Cardiac muscle cell (in vitro differentiated cells and primary cell): ENCODE measurements around the gene DGUOK. TPM values are rescaled to one million over a fixed set of nuclear protein-coding genes. Genes with fewer than 3 reads are reported as not detected.
A peak's percentile ranks its signal among the peaks of the same experiment; 100 is the strongest.

Experiments used
- DNase-seq, 2 donors: peaks; one replicate each; pipeline versions ENCODE4 v3.0.0 to v3.0.0-alpha.2; 2010 to 2017; ENCODE audit warnings: low read depth in 1 of 2, low spot score in 1 of 2
- H3K27ac ChIP-seq: fragments of 200-600 bp; sonication (generic); 2 replicates; pipeline ENCODE4 v1.5.1; 2016
- H3K27me3 ChIP-seq: fragments of 200-600 bp; sonication (generic); 2 replicates; pipeline ENCODE4 v1.6.0; 2016; ENCODE audit warnings: control low read depth
- H3K36me3 ChIP-seq: fragments of 200-600 bp; sonication (generic); 2 replicates; pipeline ENCODE4 v1.5.1; 2016; ENCODE audit warnings: control low read depth
- H3K4me1 ChIP-seq: fragments of 200-600 bp; sonication (generic); 2 replicates; pipeline ENCODE4 v1.8.1; 2017; ENCODE audit warnings: low read depth, mild to moderate bottlenecking, mixed run types
- H3K4me3 ChIP-seq: fragments of 200-600 bp; sonication (generic); 2 replicates; pipeline ENCODE4 v1.5.1; 2016; ENCODE audit warnings: mild to moderate bottlenecking
- H3K9me3 ChIP-seq: fragments of 200-600 bp; sonication (generic); 2 replicates; pipeline ENCODE4 v1.5.1; 2017; ENCODE audit warnings: low read depth, mild to moderate bottlenecking, control low read depth
- polyA plus RNA-seq: library from polyadenylated mRNA; unstranded; fragments of >200 nt; fragmentation: Nextera tagmentation; extraction: Ambion mirVana; gene quantifications from 2 replicates; pipeline ENCODE4 v1.2.1, GENCODE V29; 2016
- total RNA-seq: library from RNA; depleted of rRNA; stranded (reverse); fragments of >200 nt; gene quantifications from 2 replicates; pipeline ENCODE4 v1.2.3, GENCODE V29; 2016
- TF ChIP-seq, protein P1 (sequence below): IDR thresholded peaks from 2 replicates; pipeline ENCODE4 v1.5.1; 2012; ENCODE audit warnings: low read depth, mild to moderate bottlenecking, low read length

DGUOK gene
- total and polyA plus RNA-seq, 2 experiments from 2014 or later: 51.9 to 127 TPM

DNA sequence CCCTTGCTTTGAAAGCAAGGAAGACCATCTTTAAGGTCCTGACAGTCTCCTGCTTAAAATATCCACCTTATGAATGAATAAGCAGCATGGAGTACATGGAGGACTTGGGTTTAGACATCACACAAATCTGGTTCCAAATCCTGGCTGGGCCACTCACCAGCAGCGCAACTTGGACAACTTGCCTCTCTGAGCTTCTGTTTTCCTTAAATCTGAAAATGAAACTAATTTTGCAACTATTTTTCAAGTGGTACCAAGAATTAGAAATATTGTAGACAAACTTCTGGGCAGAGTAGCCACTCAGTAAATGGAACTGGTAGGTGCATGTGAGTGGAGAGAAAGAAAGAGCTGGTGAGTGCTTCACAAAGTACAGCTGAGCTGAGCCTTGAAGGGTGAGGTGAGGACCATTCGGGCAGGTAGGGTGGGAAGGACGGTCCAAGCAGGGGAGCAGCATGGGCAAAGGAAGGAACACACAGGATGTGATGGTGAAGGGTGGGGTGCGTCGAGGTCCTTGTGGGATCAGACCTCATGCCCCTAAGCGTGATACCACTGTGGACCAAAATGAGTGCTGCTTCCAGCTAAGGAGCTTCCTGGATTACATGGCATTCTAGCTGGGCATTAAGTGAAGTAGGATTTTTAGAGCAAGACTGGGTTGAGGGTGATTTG lies 43.6 kb downstream of the DGUOK start:
- Histone ChIP-seq H3K4me1 (no peaks in the 10 kb centered on the region), H3K27ac (no peak overlapping the region), H3K9me3 (no peaks in the 10 kb centered on the region), H3K4me3 (no peak overlapping the region), H3K27me3 (peaks cover 5% of the 10 kb centered on the region), H3K36me3 (no peaks in the 10 kb centered on the region)
- TF ChIP-seq, protein P1, sequence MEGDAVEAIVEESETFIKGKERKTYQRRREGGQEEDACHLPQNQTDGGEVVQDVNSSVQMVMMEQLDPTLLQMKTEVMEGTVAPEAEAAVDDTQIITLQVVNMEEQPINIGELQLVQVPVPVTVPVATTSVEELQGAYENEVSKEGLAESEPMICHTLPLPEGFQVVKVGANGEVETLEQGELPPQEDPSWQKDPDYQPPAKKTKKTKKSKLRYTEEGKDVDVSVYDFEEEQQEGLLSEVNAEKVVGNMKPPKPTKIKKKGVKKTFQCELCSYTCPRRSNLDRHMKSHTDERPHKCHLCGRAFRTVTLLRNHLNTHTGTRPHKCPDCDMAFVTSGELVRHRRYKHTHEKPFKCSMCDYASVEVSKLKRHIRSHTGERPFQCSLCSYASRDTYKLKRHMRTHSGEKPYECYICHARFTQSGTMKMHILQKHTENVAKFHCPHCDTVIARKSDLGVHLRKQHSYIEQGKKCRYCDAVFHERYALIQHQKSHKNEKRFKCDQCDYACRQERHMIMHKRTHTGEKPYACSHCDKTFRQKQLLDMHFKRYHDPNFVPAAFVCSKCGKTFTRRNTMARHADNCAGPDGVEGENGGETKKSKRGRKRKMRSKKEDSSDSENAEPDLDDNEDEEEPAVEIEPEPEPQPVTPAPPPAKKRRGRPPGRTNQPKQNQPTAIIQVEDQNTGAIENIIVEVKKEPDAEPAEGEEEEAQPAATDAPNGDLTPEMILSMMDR: no peak
- no peak for DNase-seq

DNA sequence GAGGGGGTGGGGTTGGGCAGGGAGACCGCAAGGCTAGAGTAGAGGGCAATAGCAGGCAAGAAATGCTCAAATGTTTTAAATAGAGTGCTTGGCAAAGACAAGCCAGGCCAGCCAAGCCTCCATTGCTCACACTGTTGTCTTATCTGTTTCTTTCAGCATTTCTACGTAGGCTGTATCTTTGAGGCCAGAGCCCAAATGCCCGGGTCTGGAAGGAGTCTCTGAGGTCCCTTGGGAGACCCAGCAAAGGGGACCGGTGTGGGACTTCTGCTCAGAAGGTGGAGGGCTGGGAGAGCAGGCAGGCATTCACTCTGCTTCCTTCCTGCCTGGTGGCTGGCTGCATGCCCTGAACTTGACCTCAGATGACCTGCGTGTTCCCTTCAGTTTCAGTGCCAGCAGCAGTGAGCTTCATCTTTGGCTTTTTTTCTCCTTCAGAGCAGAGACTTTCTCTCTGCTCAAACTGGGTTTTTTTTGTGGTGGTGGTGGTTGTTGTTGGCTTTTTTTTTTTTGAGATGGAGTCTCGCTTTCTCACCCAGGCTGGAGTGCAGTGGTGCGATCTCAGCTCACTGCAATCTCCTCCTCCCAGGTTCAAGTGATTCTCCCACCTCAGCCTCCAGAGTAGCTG lies 44.3 kb downstream of the DGUOK start:
- Histone ChIP-seq H3K4me1 (no peaks in the 10 kb centered on the region), H3K9me3 (no peaks in the 10 kb centered on the region), H3K27me3 (peaks cover 5% of the 10 kb centered on the region), H3K27ac (no peak overlapping the region), H3K4me3 (no peak overlapping the region), H3K36me3 (no peaks in the 10 kb centered on the region)
- peak; percentile 64 to 65 for DNase-seq
- TF ChIP-seq, protein P1: no peak

DNA sequence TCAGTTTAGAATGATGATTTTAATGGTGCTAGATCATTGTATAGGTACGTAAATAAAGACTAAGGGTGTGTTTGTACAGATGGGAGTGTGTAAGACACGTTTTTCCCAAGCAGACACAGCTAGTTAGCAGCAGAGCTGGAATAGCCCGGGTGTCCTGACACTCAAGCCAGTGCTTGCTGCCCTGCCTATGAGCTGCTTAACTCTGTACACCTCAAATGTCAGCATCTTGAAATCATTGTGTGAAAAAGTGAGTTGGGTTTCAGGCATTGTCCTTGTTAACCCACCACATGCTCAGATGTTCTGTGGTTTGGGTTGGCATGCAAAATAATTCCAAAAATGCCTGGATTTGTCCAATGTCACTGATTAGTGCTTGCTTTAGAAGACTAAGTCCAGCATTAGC lies 45.0 kb downstream of the DGUOK start:
- Histone ChIP-seq H3K27me3 (peaks cover 5% of the 10 kb centered on the region), H3K27ac (no peak overlapping the region), H3K4me1 (no peaks in the 10 kb centered on the region), H3K9me3 (no peaks in the 10 kb centered on the region), H3K36me3 (no peaks in the 10 kb centered on the region), H3K4me3 (no peak overlapping the region)
- TF ChIP-seq, protein P1: no peak
- no peak for DNase-seq

DNA sequence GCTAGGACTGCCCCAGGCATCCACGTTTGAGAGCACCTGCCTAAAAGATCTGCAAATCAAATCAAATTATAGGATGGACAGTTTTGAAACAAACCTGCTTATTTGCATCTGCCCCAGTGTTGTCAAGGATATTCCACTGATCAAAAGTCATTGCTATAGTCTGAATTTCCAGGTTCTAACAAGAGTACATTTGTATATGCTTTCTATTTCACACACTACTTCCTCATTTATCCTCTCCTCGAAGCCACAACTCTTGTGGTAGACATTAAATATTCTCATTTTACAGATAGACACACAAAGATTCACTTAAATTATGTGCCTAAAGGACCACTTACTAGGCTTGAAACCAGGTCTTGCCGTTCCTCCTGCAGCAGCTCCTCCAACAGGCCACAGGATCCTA lies 46.2 kb downstream of the DGUOK start:
- H3K36me3 ChIP-seq: no peaks in the 10 kb centered on the region
- H3K9me3 ChIP-seq: no peaks in the 10 kb centered on the region
- peaks cover 6% of the 10 kb centered on the region for H3K27me3 ChIP-seq
- no peaks in the 10 kb centered on the region for H3K4me1 ChIP-seq
- no peak overlapping the region for H3K4me3 ChIP-seq
- DNase-seq: no peak
- TF ChIP-seq, protein P1: no peak
- no peak overlapping the region for H3K27ac ChIP-seq

DNA sequence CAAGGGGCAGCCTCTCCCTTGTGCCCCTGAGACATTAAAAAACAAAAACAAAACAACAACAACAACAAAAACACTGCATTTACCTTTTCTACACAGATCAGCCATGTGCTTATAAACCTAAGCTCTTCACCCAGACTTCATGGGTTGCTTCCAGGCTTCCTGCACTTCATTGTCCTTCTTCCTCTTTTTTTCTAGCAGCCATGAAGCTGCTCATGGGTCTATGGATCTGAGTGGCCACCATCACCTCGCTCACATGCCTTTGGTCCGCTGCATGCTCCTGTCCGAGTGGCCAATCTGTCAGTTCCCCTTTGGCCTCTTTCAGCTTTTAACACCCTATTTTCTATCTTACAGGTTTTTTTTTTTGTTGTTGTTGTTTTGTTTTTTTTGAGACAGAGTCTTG lies 49.1 kb downstream of the DGUOK start:
- Histone ChIP-seq H3K9me3 (no peaks in the 10 kb centered on the region), H3K36me3 (no peaks in the 10 kb centered on the region), H3K27ac (no peak overlapping the region), H3K27me3 (peaks cover 31% of the 10 kb centered on the region), H3K4me1 (peaks cover 5% of the 10 kb centered on the region), H3K4me3 (no peak overlapping the region)
- DNase-seq: no peak
- TF ChIP-seq, protein P1: no peak
